ENCODE measurements around the gene NGB. TPM values are rescaled to one million over a fixed set of nuclear protein-coding genes. Genes with fewer than 3 reads are reported as not detected.

The NGB gene
- total RNA-seq, 4 donors from 2014 or later, result 2.7 to 4.6 (median 3.6) TPM

DNA sequence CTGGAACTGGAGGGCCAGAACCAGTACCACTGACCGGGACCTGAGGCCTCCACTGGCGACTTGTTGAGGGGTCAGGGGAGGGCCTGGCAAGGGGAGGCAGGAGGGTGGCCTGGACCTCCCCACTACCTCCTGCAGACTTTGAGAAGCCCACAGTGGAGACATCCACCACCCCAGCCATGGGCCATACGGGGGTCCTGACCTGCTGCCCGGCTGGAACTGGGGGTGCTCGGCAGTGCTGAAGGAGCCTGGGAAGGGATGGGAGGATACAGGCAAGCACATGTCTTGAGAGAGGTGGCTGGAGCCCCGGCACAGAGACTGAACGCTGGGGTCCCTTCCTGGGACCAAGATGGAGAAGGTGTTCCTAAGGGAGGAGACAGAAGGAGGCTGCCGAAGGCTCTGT, 14.3 kb downstream of the NGB start:
- Histone ChIP-seq H3K27me3 (peaks cover 0 to 54% (median 0%) of the 10 kb centered on the region in 4 donors), H3K9me3 (no peaks in the 10 kb centered on the region), H3K27ac (replicated peaks in 1 of 4) (no peak overlapping the region), H3K4me1 (no peaks in the 10 kb centered on the region), H3K4me3 (no peak overlapping the region), H3K36me3 (no peaks in the 10 kb centered on the region)
- DNase-seq (ENCODE audit: extremely low spot score), result no peak
- intact Hi-C loops (cut with DNase I), result no loop called here
- 80% methylated on average over 1 of the region's 8 CpGs for WGBS
- TF ChIP-seq EP300 (IDR thresholded peaks at IDR 0.05), result no peak
- no peak for TF ChIP-seq POLR2AphosphoS5 (IDR thresholded peaks at IDR 0.05)
- no peak for TF ChIP-seq POLR2A (IDR thresholded peaks at IDR 0.05; ENCODE audit: low read depth)
- no peak for TF ChIP-seq CTCF (IDR thresholded peaks at IDR 0.05)

DNA sequence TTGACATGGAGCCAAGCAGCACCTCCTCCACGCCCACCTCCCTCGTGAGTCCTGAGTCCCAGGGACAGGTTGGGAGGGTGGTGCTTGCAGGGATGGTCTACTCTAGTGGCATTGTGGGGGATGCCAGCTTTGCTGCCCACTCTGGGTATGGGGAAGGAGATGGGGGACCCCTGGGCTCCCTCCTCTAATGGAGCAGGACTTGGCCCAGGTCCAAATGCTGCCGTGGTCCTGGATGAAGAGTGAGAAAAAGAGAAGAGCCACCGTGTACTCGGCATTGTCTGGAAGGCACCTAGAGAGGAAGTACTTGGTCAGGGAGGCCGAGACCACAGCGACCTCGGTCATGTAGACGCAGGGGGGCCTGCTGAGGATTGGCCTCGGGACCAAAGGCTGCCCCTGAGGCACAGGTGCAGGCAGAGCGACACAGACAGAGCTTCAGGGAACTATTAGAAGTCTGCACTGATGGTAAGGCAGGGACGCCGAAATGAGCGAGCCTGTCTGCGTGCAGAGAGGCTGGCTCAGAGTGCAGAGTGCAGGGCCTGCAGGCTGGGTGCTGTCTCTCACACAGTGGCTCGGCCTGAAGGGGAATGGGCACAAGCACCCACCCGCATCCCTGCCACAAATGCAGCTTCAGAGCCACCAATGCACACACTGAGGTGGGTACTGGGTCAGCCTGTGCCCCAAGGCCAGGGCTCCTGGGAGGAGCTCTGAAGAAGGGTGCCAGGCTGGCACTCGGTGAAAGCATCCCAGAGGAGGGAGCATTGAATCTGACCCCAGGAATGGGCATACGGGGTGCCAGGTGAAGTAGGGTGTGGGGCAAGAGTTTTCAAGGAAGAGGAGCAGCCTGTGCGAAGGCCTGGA, 17.4 kb downstream of the NGB start:
- no peaks in the 10 kb centered on the region for H3K9me3 ChIP-seq
- peaks cover 0 to 30% (median 0%) of the 10 kb centered on the region in 4 donors for H3K27me3 ChIP-seq
- WGBS, result 46% methylated on average over 13 of the region's 20 CpGs
- DNase-seq (ENCODE audit: extremely low spot score), result no peak
- H3K4me1 ChIP-seq, result no peaks in the 10 kb centered on the region
- intact Hi-C loops (cut with DNase I), result no loop called here
- H3K4me3 ChIP-seq, result no peak overlapping the region
- TF ChIP-seq POLR2A (IDR thresholded peaks at IDR 0.05; ENCODE audit: low read depth) (no peak), EP300 (IDR thresholded peaks at IDR 0.05) (no peak), CTCF (IDR thresholded peaks at IDR 0.05) (no peak), POLR2AphosphoS5 (IDR thresholded peaks at IDR 0.05) (no peak)
- no peak overlapping the region for H3K27ac ChIP-seq (replicated peaks in 1 of 4)
- H3K36me3 ChIP-seq, result no peaks in the 10 kb centered on the region

GRCh38 chr14:77251870-77252269, 19.1 kb downstream of the NGB start:
- peaks cover 0 to 15% (median 0%) of the 10 kb centered on the region in 4 donors for H3K27me3 ChIP-seq
- no peak overlapping the region for H3K27ac ChIP-seq (replicated peaks in 1 of 4)
- no peaks in the 10 kb centered on the region for H3K36me3 ChIP-seq
- TF ChIP-seq CTCF (IDR thresholded peaks at IDR 0.05), result no peak
- no peak for TF ChIP-seq POLR2A (IDR thresholded peaks at IDR 0.05; ENCODE audit: low read depth)
- TF ChIP-seq EP300 (IDR thresholded peaks at IDR 0.05), result no peak
- no peak for TF ChIP-seq POLR2AphosphoS5 (IDR thresholded peaks at IDR 0.05)
- H3K9me3 ChIP-seq, result no peaks in the 10 kb centered on the region
- H3K4me1 ChIP-seq, result no peaks in the 10 kb centered on the region
- H3K4me3 ChIP-seq, result no peak overlapping the region
- 94% methylated on average over 11 of the region's 11 CpGs for WGBS
- intact Hi-C loops (cut with DNase I), result no loop called here
- DNase-seq (ENCODE audit: extremely low spot score), result no peak

GRCh38 chr14:77250927-77251326, 20.1 kb downstream of the NGB start:
- Histone ChIP-seq H3K4me3 (no peak overlapping the region), H3K36me3 (no peaks in the 10 kb centered on the region), H3K9me3 (no peaks in the 10 kb centered on the region), H3K4me1 (no peaks in the 10 kb centered on the region), H3K27me3 (peaks cover 0 to 15% (median 0%) of the 10 kb centered on the region in 4 donors), H3K27ac (replicated peaks in 1 of 4) (no peak overlapping the region)
- intact Hi-C loops (cut with DNase I), result no loop called here
- DNase-seq (ENCODE audit: extremely low spot score), result no peak
- WGBS, result 88% methylated on average over 6 of the region's 6 CpGs
- TF ChIP-seq CTCF (IDR thresholded peaks at IDR 0.05), result no peak
- no peak for TF ChIP-seq EP300 (IDR thresholded peaks at IDR 0.05)
- TF ChIP-seq POLR2AphosphoS5 (IDR thresholded peaks at IDR 0.05), result no peak
- TF ChIP-seq POLR2A (IDR thresholded peaks at IDR 0.05; ENCODE audit: low read depth), result no peak

All from esophagus muscularis mucosa (tissue), 4 donors.